Esophagus muscularis mucosa (tissue), 4 donors: ENCODE data around the gene GPX2. TPM values are rescaled to one million over a fixed set of nuclear protein-coding genes. Genes with fewer than 3 reads are reported as not detected.

Source experiments
- DNase-seq: peaks from one replicate; pipeline ENCODE4 v3.0.0-alpha.2; 2017; ENCODE audit errors: extremely low spot score
- H3K27ac ChIP-seq, 4 donors: fragments of 200-600 bp; sonication (generic); replicated peaks in 1 of 4; 1 replicate in 3 of 4; 2 replicates in 1 of 4; pipeline ENCODE4 v1.5.1; 2016 to 2019; ENCODE audit warnings: mild to moderate bottlenecking in 1 of 4
- H3K27me3 ChIP-seq, 4 donors: fragments of 200-600 bp; sonication (generic); one replicate each; pipeline versions ENCODE4 v1.5.1 to v1.6.0; 2016 to 2019
- H3K36me3 ChIP-seq, 4 donors: fragments of 200-600 bp; sonication (generic); one replicate each; pipeline ENCODE4 v1.5.1; 2016 to 2019
- H3K4me1 ChIP-seq, 4 donors: fragments of 200-600 bp; sonication (generic); one replicate each; pipeline ENCODE4 v1.5.1; 2016 to 2019
- H3K4me3 ChIP-seq, 4 donors: fragments of 200-600 bp; sonication (generic); 1 replicate in 2 of 4; 2 replicates in 2 of 4; pipeline ENCODE4 v1.5.1; 2016 to 2019; ENCODE audit warnings: mild to moderate bottlenecking in 4 of 4, moderate library complexity in 1 of 4
- H3K9me3 ChIP-seq, 4 donors: fragments of 200-600 bp; sonication (generic); 1 replicate in 3 of 4; 2 replicates in 1 of 4; pipeline ENCODE4 v1.5.1; 2016 to 2019
- CTCF ChIP-seq, 3 experiments: fragments of 200-600 bp in 2 of 3; fragments of 450-650 bp in 1 of 3; sonication (generic) in 2 of 3; IDR thresholded peaks; one replicate each; pipeline ENCODE4 v1.5.1; 2017 to 2019; ENCODE audit warnings: antibody characterized with exemption in 3 of 3, mild to moderate bottlenecking in 2 of 3, moderate library complexity in 1 of 3
- EP300 ChIP-seq: sonication (generic); formaldehyde crosslinking; IDR thresholded peaks from one replicate; pipeline ENCODE4 v1.6.1; 2017; ENCODE audit warnings: antibody characterized with exemption
- POLR2A ChIP-seq: fragments of 450-650 bp; IDR thresholded peaks from one replicate; pipeline ENCODE4 v1.6.1; 2017; ENCODE audit warnings: antibody characterized with exemption, moderate library complexity, mild to moderate bottlenecking, low read depth
- POLR2AphosphoS5 ChIP-seq, 2 donors: sonication (generic); formaldehyde crosslinking; IDR thresholded peaks; one replicate each; pipeline ENCODE4 v1.6.1; 2017; ENCODE audit warnings: antibody characterized with exemption in 2 of 2
- WGBS: methylation state at CpG from one replicate; pipeline ENCODE4 v1.1.5; 2018; 5-methylcytosine and 5-hydroxymethylcytosine counted together
- intact Hi-C: fragments of 100-400 bp; cut with DNase I; formaldehyde crosslinking; loops from one replicate; pipeline ENCODE4 v1.15.1; 2023
- total RNA-seq, 4 donors: library from RNA; depleted of rRNA; stranded (reverse); fragments of >200 nt; gene quantifications; one replicate each; pipeline versions ENCODE4 v1.1.0 to v1.2.1, GENCODE V29; 2016

Gene GPX2
- total RNA-seq, 4 donors from 2014 or later = not detected

DNA sequence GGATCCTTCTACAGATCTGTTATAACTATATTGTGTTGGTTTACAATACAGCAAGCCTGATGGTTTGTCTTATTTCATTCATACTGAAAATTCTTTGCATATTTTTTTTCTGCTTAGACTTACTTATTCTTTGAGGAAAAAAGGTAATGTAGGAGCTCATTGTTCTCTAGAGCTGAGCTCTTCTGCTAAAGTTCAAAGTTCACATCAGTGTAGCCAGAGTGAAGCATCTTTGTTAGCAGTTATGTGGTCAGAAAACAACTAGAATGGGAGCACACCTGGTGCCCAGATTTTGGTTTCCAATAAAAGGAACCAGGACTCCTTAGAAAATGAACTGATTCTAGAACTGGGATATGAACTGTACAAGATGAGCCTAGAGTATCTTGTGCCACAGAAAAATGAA lies 10.3 kb downstream of the GPX2 start:
- Histone ChIP-seq H3K27ac (peak overlapping the region in 2 of 4 donors; percentile 12 to 78), H3K9me3 (no peaks in the 10 kb centered on the region), H3K36me3 (peaks cover 5 to 61% (median 45%) of the 10 kb centered on the region in 4 donors), H3K27me3 (no peaks in the 10 kb centered on the region), H3K4me1 (peaks cover 34 to 69% (median 62%) of the 10 kb centered on the region in 4 donors), H3K4me3 (no peak overlapping the region)
- intact Hi-C loops = no loop called here
- DNase-seq = no peak
- no peak for TF ChIP-seq POLR2A
- no peak for TF ChIP-seq CTCF (IDR thresholded peaks at IDR 0.05)
- no peak for TF ChIP-seq EP300
- TF ChIP-seq POLR2AphosphoS5 (IDR thresholded peaks at IDR 0.05) = no peak

DNA sequence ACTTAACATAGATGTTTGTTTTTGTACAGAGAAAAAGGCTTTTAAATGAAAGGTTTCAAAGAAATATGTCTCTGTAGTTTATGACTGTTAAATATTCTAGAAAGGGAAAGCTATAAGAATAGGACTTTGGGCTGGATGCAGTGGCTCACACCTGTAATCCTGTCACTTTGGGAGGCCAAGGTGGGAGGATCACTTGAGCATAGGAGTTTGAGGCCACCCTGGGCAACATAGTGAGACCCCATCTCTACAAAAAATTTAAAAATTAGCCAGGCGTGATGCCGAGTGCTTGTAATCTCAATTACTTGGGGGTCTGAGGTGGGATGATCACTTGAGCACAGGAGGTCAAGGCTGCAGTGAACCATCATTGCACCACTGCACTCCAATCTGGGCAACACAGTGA lies 11.4 kb downstream of the GPX2 start:
- Histone ChIP-seq H3K27me3 (no peaks in the 10 kb centered on the region), H3K4me3 (no peak overlapping the region), H3K27ac (peak overlapping the region; percentile 58 to 78 (median 67)), H3K36me3 (peaks cover 5 to 72% (median 55%) of the 10 kb centered on the region in 4 donors), H3K9me3 (no peaks in the 10 kb centered on the region), H3K4me1 (peaks cover 27 to 58% (median 51%) of the 10 kb centered on the region in 4 donors)
- peak; percentile 14 for DNase-seq
- intact Hi-C loops = no loop called here
- 58% methylated on average over 2 of the region's 2 CpGs for WGBS
- no peak for TF ChIP-seq POLR2AphosphoS5 (IDR thresholded peaks at IDR 0.05)
- TF ChIP-seq POLR2A = no peak
- no peak for TF ChIP-seq CTCF (IDR thresholded peaks at IDR 0.05)
- TF ChIP-seq EP300 = no peak

GRCh38 chr14:64930085-64930843 lies 12.3 kb downstream of the GPX2 start:
- TF ChIP-seq EP300 (no peak), POLR2AphosphoS5 (IDR thresholded peaks at IDR 0.05) (no peak), POLR2A (no peak), CTCF (IDR thresholded peaks at IDR 0.05) (no peak)
- Histone ChIP-seq H3K36me3 (peaks cover 5 to 80% (median 61%) of the 10 kb centered on the region in 4 donors), H3K27ac (peak overlapping the region; percentile 58 to 78 (median 67))

GRCh38 chr14:64929014-64929359 lies 13.6 kb downstream of the GPX2 start:
- Histone ChIP-seq H3K36me3 (peaks cover 0 to 87% (median 66%) of the 10 kb centered on the region in 4 donors), H3K9me3 (no peaks in the 10 kb centered on the region), H3K4me3 (no peak overlapping the region), H3K27ac (peak overlapping the region; percentile 58 to 78 (median 67)), H3K27me3 (no peaks in the 10 kb centered on the region), H3K4me1 (peaks cover 24 to 40% (median 35%) of the 10 kb centered on the region in 4 donors)
- 100% methylated on average over 3 of the region's 3 CpGs for WGBS
- no peak for TF ChIP-seq CTCF (IDR thresholded peaks at IDR 0.05)
- no peak for TF ChIP-seq POLR2AphosphoS5 (IDR thresholded peaks at IDR 0.05)
- TF ChIP-seq EP300 = no peak
- no peak for TF ChIP-seq POLR2A
- intact Hi-C loops = no loop called here
- DNase-seq = no peak

More at GRCh38 chr14:64930085-64930843, 12.3 kb downstream of the GPX2 start:
- no peaks in the 10 kb centered on the region for H3K9me3 ChIP-seq
- no peaks in the 10 kb centered on the region for H3K27me3 ChIP-seq
- peaks cover 24 to 50% (median 43%) of the 10 kb centered on the region in 4 donors for H3K4me1 ChIP-seq
- DNase-seq = peak; percentile 45
- H3K4me3 ChIP-seq = no peak overlapping the region
- intact Hi-C loops = no loop called here
- WGBS = 45% methylated on average over 3 of the region's 3 CpGs
